ENCODE measurements around the gene B4GALT3. TPM values are rescaled to one million over a fixed set of nuclear protein-coding genes. Genes with fewer than 3 reads are reported as not detected.

The B4GALT3 gene
- total and polyA plus RNA-seq, 2 of the 8 experiments (the other 6 are each of a cell fraction or from before 2014, with no cell fraction given) = 42.3 to 43.0 TPM

GRCh38 chr1:161198194-161198896, 21.0 kb upstream of the B4GALT3 start:
- Histone ChIP-seq H2AFZ (ENCODE audit: low read length) (no peak overlapping the region), H2BK5ac (ENCODE audit: low read depth, low read length) (peak overlapping the region; percentile 75; the same call in 1 of the 2 replicates), H4K20me1 (replicated peaks in 1 of 2; ENCODE audit: control insufficient read depth in 1 of 2, insufficient read depth in 2 of 2, low read length in 2 of 2) (no peaks in the 10 kb centered on the region), H3K9me3 (ENCODE audit: insufficient read depth in 2 of 2, low read depth in 1 of 2, low read length in 1 of 2) (no peaks in the 10 kb centered on the region), H3K4ac (replicated peaks; ENCODE audit: insufficient read length, low read depth, low read length) (peak overlapping the region; percentile 38), H4K5ac (ENCODE audit: insufficient read length, low read depth, low read length) (peak overlapping the region; percentile 49), H2BK120ac (replicated peaks; ENCODE audit: low read depth, low read length) (no peak overlapping the region), H3K56ac (replicated peaks; ENCODE audit: insufficient read length, low read depth, low read length) (peak overlapping the region; percentile 43), H2BK20ac (ENCODE audit: low read length) (peak overlapping the region; percentile 6; the same call in 1 of the 2 replicates), H2BK15ac (ENCODE audit: low read length) (peak overlapping the region; percentile 97; the same call in 1 of the 2 replicates), H3K23ac (ENCODE audit: insufficient read length) (no peak overlapping the region), H4K91ac (replicated peaks; ENCODE audit: insufficient read length, low read length) (peak overlapping the region; percentile 84), H2BK12ac (ENCODE audit: low read depth, low read length) (peak overlapping the region; percentile 86; the same call in 1 of the 2 replicates), H3K18ac (ENCODE audit: extremely low read depth, low read length) (peak overlapping the region; percentile 90), H3K4me3 (ENCODE audit: extremely low read depth in 1 of 4, insufficient read depth in 2 of 4, low read depth in 3 of 4, low read length in 4 of 4) (peak overlapping the region; percentile 13 to 51 (median 44); a peak in 7 of 8 replicates), H3K27ac (ENCODE audit: low read depth, low read length) (peak overlapping the region; percentile 9; the same call in 1 of the 2 replicates), H3K23me2 (ENCODE audit: low read depth, low read length) (peaks cover 13% of the 10 kb centered on the region), H3K79me1 (ENCODE audit: low read depth, low read length) (peaks cover 7% of the 10 kb centered on the region; the same call in 1 of the 2 replicates), H3K4me1 (replicated peaks in 1 of 4; ENCODE audit: control insufficient read depth in 3 of 4, insufficient read depth in 4 of 4, low read length in 3 of 4) (peaks cover 23 to 54% (median 48%) of the 10 kb centered on the region in 4 experiments), H2AK5ac (ENCODE audit: low read depth, low read length) (peak overlapping the region; percentile 89), H3K4me2 (ENCODE audit: insufficient read depth in 1 of 2, low read depth in 2 of 2, low read length in 2 of 2) (peak overlapping the region; percentile 67 to 80), H3K36me3 (ENCODE audit: control insufficient read depth in 2 of 4, insufficient read depth in 4 of 4, low read length in 3 of 4) (peaks cover 0 to 3% (median 3%) of the 10 kb centered on the region in 4 experiments; a peak in 4 of 8 replicates), H3K27me3 (replicated peaks in 1 of 4; ENCODE audit: control insufficient read depth in 3 of 4, extremely low read depth in 1 of 4, insufficient read depth in 3 of 4, low read length in 3 of 4) (no peaks in the 10 kb centered on the region), H3K9ac (replicated peaks in 1 of 4; ENCODE audit: extremely low read depth in 1 of 4, low read depth in 3 of 4, low read length in 3 of 4) (peak overlapping the region in 2 of 4 experiments; percentile 31 to 47; a peak in 4 of 7 replicates), H3K14ac (ENCODE audit: insufficient read length) (no peak overlapping the region), H4K8ac (ENCODE audit: extremely low read depth, insufficient read depth, low read length) (peak overlapping the region; percentile 22; the same call in 1 of the 2 replicates), H3K79me2 (ENCODE audit: control insufficient read depth in 1 of 2, insufficient read depth in 2 of 2, low read length in 2 of 2) (peaks cover 0 to 12% of the 10 kb centered on the region in 2 experiments; a peak in 2 of 4 replicates)
- ChIA-PET POLR2A (ENCODE audit: partially characterized antibody) (interaction anchor here (0.6 to 3.0 kb wide), 16 partner anchors 8 to 211 kb away, joined by 3 to 13 read pairs (median 4); partner anchors contain the start of genes APOA2, B4GALT3, DEDD and PPOX), CTCF (ENCODE audit: partially characterized antibody) (interaction anchor here (0.7 to 17.6 kb wide), 16 partner anchors 9 to 184 kb away, joined by 3 to 427 read pairs (median 4); partner anchors contain the start of genes APOA2, B4GALT3, FCER1G and PCP4L1)
- DNase-seq (ENCODE audit: low read depth in 1 of 2, low spot score in 2 of 2) = peak in 1 of 2 experiments; percentile 78
- WGBS, 2 experiments (ENCODE audit: extremely low coverage in 1 of 2, insufficient coverage in 1 of 2, insufficient read length in 1 of 2, insufficient replicate concordance in 2 of 2, low coverage in 1 of 2, low lambda C conversion rate in 2 of 2, missing lambda C conversion rate in 1 of 2) = 20% methylated on average over 20 of the region's 20 CpGs; no CpG with 5 or more reads in 1 of the 2 experiments
- no peak for FAIRE-seq
- TF ChIP-seq CBX5 (IDR thresholded peaks at IDR 0.05; ENCODE audit: low read depth, low read length) (no peak), POLR2AphosphoS5 (IDR thresholded peaks at IDR 0.05; ENCODE audit: low read depth, low read length) (peak; percentile 34), SIN3A (conservative IDR thresholded peaks at IDR 0.05 in 1 of 2, IDR thresholded peaks at IDR 0.05 in 1 of 2; ENCODE audit: low read depth in 1 of 2, low read length in 2 of 2) (peak in 1 of 2 experiments; percentile 32; a peak in 1 of 4 replicates), RXRA (IDR thresholded peaks at IDR 0.05; ENCODE audit: insufficient read depth, low read depth, low read length) (no peak), TAF1 (IDR thresholded peaks at IDR 0.05; ENCODE audit: low read depth, low read length) (peak; percentile 45), RAD21 (IDR thresholded peaks at IDR 0.05 in 1 of 2, conservative IDR thresholded peaks at IDR 0.05 in 1 of 2; ENCODE audit: low read depth in 2 of 2, low read length in 2 of 2) (peak; percentile 20 to 55; a peak in 3 of 4 replicates), RBBP5 (IDR thresholded peaks at IDR 0.05; ENCODE audit: borderline replicate concordance, low read depth, low read length) (0 out of 2 replicates have a peak, but pooled peaks have one; percentile 67), TBP (IDR thresholded peaks at IDR 0.05; ENCODE audit: low read depth, low read length) (peak; percentile 36; the same call in 1 of the 2 replicates)

Measured in H1 (cell line).